Dermis blood vessel endothelial cell (primary cell): ENCODE data around the gene THADA. TPM values are rescaled to one million over a fixed set of nuclear protein-coding genes. Genes with fewer than 3 reads are reported as not detected.
"Not testable (repeated sequence)": the region's sequence is repeated elsewhere in the genome, so short reads cannot be mapped to it uniquely, and the experiment has no call there.

Experiments
- DNase-seq: peaks from one replicate; pipeline ENCODE4 v3.0.0; 2010
- total RNA-seq: library from RNA; depleted of rRNA; stranded (reverse); fragments of >200 nt; gene quantifications from 2 replicates; pipeline ENCODE4 v1.2.3, GENCODE V29; 2014

The THADA gene
- total RNA-seq, 1 donor from 2014 or later = 26.9 TPM

- no peak for DNase-seq
These were observed 187.9 kb downstream of the THADA start for GRCh38 chr2:43407935-43408334.

GRCh38 chr2:43406651-43407279, 189.1 kb downstream of the THADA start:
- DNase-seq = no peak

- DNase-seq = no peak
These were observed 190.0 kb downstream of the THADA start for GRCh38 chr2:43405829-43406228.

GRCh38 chr2:43402452-43402937, 193.3 kb downstream of the THADA start:
- no peak for DNase-seq

GRCh38 chr2:43402002-43402401, 193.8 kb downstream of the THADA start:
- no peak for DNase-seq

- no peak for DNase-seq
These were observed 195.3 kb downstream of the THADA start for GRCh38 chr2:43400508-43400907.

GRCh38 chr2:43399515-43400264, 196.1 kb downstream of the THADA start:
- peak; percentile 33 for DNase-seq

- no peak for DNase-seq
These were observed 196.7 kb downstream of the THADA start for GRCh38 chr2:43399098-43399497.

- DNase-seq = no peak
These were observed 198.0 kb downstream of the THADA start for GRCh38 chr2:43397821-43398220.

- DNase-seq = no peak
These were observed 198.4 kb downstream of the THADA start for GRCh38 chr2:43397411-43397810.

GRCh38 chr2:43396344-43396743, 199.5 kb downstream of the THADA start:
- DNase-seq = not testable (repeated sequence)

- DNase-seq = no peak
These were observed 201.9 kb downstream of the THADA start for GRCh38 chr2:43393918-43394317.

GRCh38 chr2:43391878-43392215, 204.0 kb downstream of the THADA start:
- peak; percentile 31 for DNase-seq

- no peak for DNase-seq
These were observed 204.5 kb downstream of the THADA start for GRCh38 chr2:43391201-43391877.

- DNase-seq = no peak
These were observed 206.0 kb downstream of the THADA start for GRCh38 chr2:43389581-43390466.

GRCh38 chr2:43388371-43388770, 207.5 kb downstream of the THADA start:
- no peak for DNase-seq

- no peak for DNase-seq
These were observed 208.5 kb downstream of the THADA start for GRCh38 chr2:43387092-43388062.

GRCh38 chr2:43386679-43387078, 209.2 kb downstream of the THADA start:
- DNase-seq = not testable (repeated sequence)

GRCh38 chr2:43384143-43384542, 211.7 kb downstream of the THADA start:
- no peak for DNase-seq

GRCh38 chr2:43383533-43383932, 212.3 kb downstream of the THADA start:
- no peak for DNase-seq

GRCh38 chr2:43379494-43379893, 216.3 kb downstream of the THADA start:
- DNase-seq = no peak
